Measurements from ENCODE around the gene IL5. TPM values are rescaled to one million over a fixed set of nuclear protein-coding genes. Genes with fewer than 3 reads are reported as not detected.

IL5 gene
- total and polyA plus RNA-seq, 2 of the 13 experiments (the other 11 are each of a cell fraction or from before 2014, with no cell fraction given) = not detected

GRCh38 chr5:132501961-132502931 lies 41.1 kb downstream of the IL5 start (continued):
- no peak for TF ChIP-seq ZNF34 (CRISPR knock-in tag; IDR thresholded peaks at IDR 0.05; ENCODE audit: borderline replicate concordance)
- TF ChIP-seq TFDP2 (CRISPR knock-in tag; IDR thresholded peaks at IDR 0.05) = no peak
- no peak for TF ChIP-seq ZNF883 (CRISPR knock-in tag; IDR thresholded peaks at IDR 0.05; ENCODE audit: not compliant biosample characterization)
- no peak for TF ChIP-seq ZNF574 (CRISPR knock-in tag; IDR thresholded peaks at IDR 0.05)
- 0 out of 2 replicates have a peak, but pooled peaks have one; percentile 39 for TF ChIP-seq HBP1 (CRISPR knock-in tag; IDR thresholded peaks at IDR 0.05; ENCODE audit: low read depth)
- peak; percentile 13; the same call in 1 of the 2 replicates for TF ChIP-seq TBX2 (CRISPR knock-in tag; IDR thresholded peaks at IDR 0.05; ENCODE audit: borderline replicate concordance)
- no peak for TF ChIP-seq ZNF710 (CRISPR knock-in tag; IDR thresholded peaks at IDR 0.05; ENCODE audit: borderline replicate concordance)
- no peak for TF ChIP-seq FIP1L1 (IDR thresholded peaks at IDR 0.05; ENCODE audit: borderline replicate concordance, insufficient read depth, low read depth, low read length)
- TF ChIP-seq FOXA3 (CRISPR knock-in tag; IDR thresholded peaks at IDR 0.05) = peak; percentile 85
- no peak for TF ChIP-seq E2F2 (CRISPR knock-in tag; IDR thresholded peaks at IDR 0.05; ENCODE audit: borderline replicate concordance)
- no peak for TF ChIP-seq ZNF282 (IDR thresholded peaks at IDR 0.05; ENCODE audit: partially characterized antibody)
- peak; percentile 31 to 40; a peak in 3 of 4 replicates for TF ChIP-seq NR2F1 (CRISPR knock-in tag; IDR thresholded peaks at IDR 0.05)
- no peak for TF ChIP-seq ATF4 (CRISPR knock-in tag; IDR thresholded peaks at IDR 0.05)
- no peak for TF ChIP-seq IRF1 (CRISPR knock-in tag; IDR thresholded peaks at IDR 0.05; ENCODE audit: low read depth)

All from HepG2 (cell line).